Fibroblast of lung (primary cell): ENCODE measurements around the gene NCF4. TPM values are rescaled to one million over a fixed set of nuclear protein-coding genes. Genes with fewer than 3 reads are reported as not detected.

Experiments used
- DNase-seq, 2 donors: peaks; one replicate each; pipeline versions ENCODE4 v3.0.0 to v3.0.0-alpha.2; 2010; ENCODE audit warnings: low read depth in 2 of 2
- H2AFZ ChIP-seq: 2 replicates; pipeline ENCODE4 v1.5.1; 2012; ENCODE audit warnings: low read length, control low read depth, inconsistent platforms
- H3K27ac ChIP-seq: 2 replicates; pipeline ENCODE4 v1.5.1; 2011; ENCODE audit warnings: low read length, control low read depth; ENCODE audit not compliant: insufficient read depth
- H3K27me3 ChIP-seq: 2 replicates; pipeline ENCODE4 v1.5.1; 2011; ENCODE audit warnings: mild to moderate bottlenecking, low read length; ENCODE audit not compliant: control insufficient read depth, insufficient read depth
- H3K36me3 ChIP-seq: 2 replicates; pipeline ENCODE4 v1.5.1; 2011; ENCODE audit warnings: low read length; ENCODE audit not compliant: control insufficient read depth, insufficient read depth
- H3K4me1 ChIP-seq: 2 replicates; pipeline ENCODE4 v1.5.1; 2011; ENCODE audit warnings: low read length; ENCODE audit not compliant: control insufficient read depth, insufficient read depth; ENCODE audit errors: extremely low read depth
- H3K4me2 ChIP-seq: 2 replicates; pipeline ENCODE4 v1.5.1; 2011; ENCODE audit warnings: low read length, control low read depth; ENCODE audit not compliant: insufficient read depth; ENCODE audit errors: extremely low read depth
- H3K4me3 ChIP-seq, 4 experiments: fragments of 200-600 bp in 1 of 4; sonication (generic) in 1 of 4; replicated peaks in 1 of 4; 2 replicates each; pipeline ENCODE4 v1.5.1; 2011 to 2016; ENCODE audit warnings: low read length in 4 of 4, low read depth in 3 of 4, mild to moderate bottlenecking in 3 of 4, control low read depth in 2 of 4, inconsistent platforms in 1 of 4, mixed read lengths in 1 of 4; ENCODE audit not compliant: insufficient read depth in 1 of 4; ENCODE audit errors: control extremely low read depth in 1 of 4
- H3K79me2 ChIP-seq: 2 replicates; pipeline ENCODE4 v1.5.1; 2012; ENCODE audit warnings: mild to moderate bottlenecking, low read length, inconsistent platforms; ENCODE audit not compliant: control insufficient read depth, insufficient read depth
- H3K9ac ChIP-seq: 2 replicates; pipeline ENCODE4 v1.5.1; 2011; ENCODE audit warnings: mild to moderate bottlenecking, low read length, control low read depth; ENCODE audit not compliant: insufficient read depth
- H3K9me3 ChIP-seq: 2 replicates; pipeline ENCODE4 v1.5.1; 2012; ENCODE audit warnings: low read depth, low read length; ENCODE audit not compliant: control insufficient read depth, insufficient read depth
- H4K20me1 ChIP-seq: 2 replicates; pipeline ENCODE4 v1.5.1; 2011; ENCODE audit warnings: low read length; ENCODE audit not compliant: control insufficient read depth, insufficient read depth; ENCODE audit errors: extremely low read depth
- EZH2 ChIP-seq: IDR thresholded peaks from 2 replicates; pipeline ENCODE4 v1.5.1; 2012; ENCODE audit warnings: low read length, control low read depth, mild to moderate bottlenecking; ENCODE audit errors: missing control alignments
- polyA plus RNA-seq, 2 donors: library from polyadenylated mRNA; depleted of rRNA in 1 of 2; stranded (reverse) in 1 of 2; unstranded in 1 of 2; fragments of >200 nt; gene quantifications; 2 replicates each; pipeline ENCODE4 v1.2.1, GENCODE V29; 2011 to 2012; ENCODE audit warnings: missing spikeins in 1 of 2
- total RNA-seq: library from RNA; depleted of rRNA; stranded (reverse); fragments of >200 nt; gene quantifications from 2 replicates; pipeline ENCODE4 v1.2.1, GENCODE V29; 2014
- TF ChIP-seq, protein P1 (sequence below), 2 donors: IDR thresholded peaks in 1 of 2; conservative IDR thresholded peaks in 1 of 2; 1 replicate in 1 of 2; 2 replicates in 1 of 2; pipeline ENCODE4 v1.5.1; 2011 to 2012; ENCODE audit warnings: low read length in 2 of 2, control low read depth in 1 of 2, inconsistent platforms in 1 of 2, low read depth in 1 of 2, mild to moderate bottlenecking in 1 of 2

NCF4 gene
- total and polyA plus RNA-seq, 2 donors (not counting 1 experiment from before 2014, with no cell fraction given) = not detected

DNA sequence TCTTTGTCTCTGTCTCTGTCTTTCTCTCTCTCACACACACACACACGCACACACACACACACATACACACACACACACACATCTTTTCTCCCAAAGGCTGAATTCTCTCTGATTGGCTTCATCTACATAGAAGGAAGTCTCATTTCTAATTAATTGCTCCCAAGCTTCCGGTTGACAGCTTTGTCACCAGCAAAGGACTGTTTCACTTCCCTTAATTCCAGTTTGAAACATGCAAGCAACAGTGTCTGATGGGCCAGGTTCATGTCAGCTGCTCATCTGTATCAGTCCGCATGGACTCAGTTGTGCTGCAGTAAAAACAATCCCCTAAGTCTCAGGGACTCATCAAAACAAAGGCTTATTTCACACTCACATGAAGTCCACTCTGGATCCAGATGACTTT lies 27.7 kb upstream of the NCF4 start:
- Histone ChIP-seq H3K4me3 (no peak overlapping the region), H3K9ac (no peak overlapping the region), H3K27ac (no peak overlapping the region), H3K79me2 (no peaks in the 10 kb centered on the region), H4K20me1 (no peaks in the 10 kb centered on the region), H3K4me2 (no peak overlapping the region), H3K36me3 (no peaks in the 10 kb centered on the region), H3K27me3 (no peaks in the 10 kb centered on the region), H2AFZ (no peak overlapping the region), H3K4me1 (no peaks in the 10 kb centered on the region), H3K9me3 (no peaks in the 10 kb centered on the region)
- DNase-seq = no peak
- TF ChIP-seq, protein P1, sequence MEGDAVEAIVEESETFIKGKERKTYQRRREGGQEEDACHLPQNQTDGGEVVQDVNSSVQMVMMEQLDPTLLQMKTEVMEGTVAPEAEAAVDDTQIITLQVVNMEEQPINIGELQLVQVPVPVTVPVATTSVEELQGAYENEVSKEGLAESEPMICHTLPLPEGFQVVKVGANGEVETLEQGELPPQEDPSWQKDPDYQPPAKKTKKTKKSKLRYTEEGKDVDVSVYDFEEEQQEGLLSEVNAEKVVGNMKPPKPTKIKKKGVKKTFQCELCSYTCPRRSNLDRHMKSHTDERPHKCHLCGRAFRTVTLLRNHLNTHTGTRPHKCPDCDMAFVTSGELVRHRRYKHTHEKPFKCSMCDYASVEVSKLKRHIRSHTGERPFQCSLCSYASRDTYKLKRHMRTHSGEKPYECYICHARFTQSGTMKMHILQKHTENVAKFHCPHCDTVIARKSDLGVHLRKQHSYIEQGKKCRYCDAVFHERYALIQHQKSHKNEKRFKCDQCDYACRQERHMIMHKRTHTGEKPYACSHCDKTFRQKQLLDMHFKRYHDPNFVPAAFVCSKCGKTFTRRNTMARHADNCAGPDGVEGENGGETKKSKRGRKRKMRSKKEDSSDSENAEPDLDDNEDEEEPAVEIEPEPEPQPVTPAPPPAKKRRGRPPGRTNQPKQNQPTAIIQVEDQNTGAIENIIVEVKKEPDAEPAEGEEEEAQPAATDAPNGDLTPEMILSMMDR (conservative IDR thresholded peaks at IDR 0.05 in 1 of 2, IDR thresholded peaks at IDR 0.05 in 1 of 2; ENCODE audit: low read depth in 1 of 2, low read length in 2 of 2) = no peak
- no peak for TF ChIP-seq EZH2

DNA sequence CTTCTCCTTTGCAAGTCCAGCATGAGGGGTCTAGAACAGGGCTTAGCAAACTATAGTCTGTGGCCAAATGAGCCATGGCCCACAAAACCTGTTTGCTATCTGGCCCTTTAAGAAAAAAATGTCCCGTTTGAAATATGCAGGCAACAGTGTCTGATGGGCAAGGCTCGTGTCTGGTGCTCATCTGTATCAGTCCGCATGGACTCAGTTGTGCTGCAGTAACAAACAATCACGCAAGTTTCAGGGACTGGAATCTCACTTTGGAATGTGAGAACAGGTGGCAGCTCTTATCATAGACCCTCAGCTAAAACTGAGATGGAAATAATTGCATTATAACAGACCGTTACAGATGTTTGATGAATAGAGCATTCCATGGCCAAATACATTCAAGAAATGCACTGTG lies 24.9 kb upstream of the NCF4 start:
- H3K4me1 ChIP-seq = no peaks in the 10 kb centered on the region
- H3K36me3 ChIP-seq = no peaks in the 10 kb centered on the region
- no peak overlapping the region for H3K4me3 ChIP-seq
- H3K79me2 ChIP-seq = no peaks in the 10 kb centered on the region
- H3K9ac ChIP-seq = no peak overlapping the region
- H3K4me2 ChIP-seq = no peak overlapping the region
- H4K20me1 ChIP-seq = no peaks in the 10 kb centered on the region
- no peaks in the 10 kb centered on the region for H3K9me3 ChIP-seq
- DNase-seq = no peak
- H3K27ac ChIP-seq = no peak overlapping the region
- H3K27me3 ChIP-seq = no peaks in the 10 kb centered on the region
- no peak for TF ChIP-seq EZH2
- TF ChIP-seq, protein P1 (conservative IDR thresholded peaks at IDR 0.05 in 1 of 2, IDR thresholded peaks at IDR 0.05 in 1 of 2; ENCODE audit: low read depth in 1 of 2, low read length in 2 of 2) = no peak
- no peak overlapping the region for H2AFZ ChIP-seq

DNA sequence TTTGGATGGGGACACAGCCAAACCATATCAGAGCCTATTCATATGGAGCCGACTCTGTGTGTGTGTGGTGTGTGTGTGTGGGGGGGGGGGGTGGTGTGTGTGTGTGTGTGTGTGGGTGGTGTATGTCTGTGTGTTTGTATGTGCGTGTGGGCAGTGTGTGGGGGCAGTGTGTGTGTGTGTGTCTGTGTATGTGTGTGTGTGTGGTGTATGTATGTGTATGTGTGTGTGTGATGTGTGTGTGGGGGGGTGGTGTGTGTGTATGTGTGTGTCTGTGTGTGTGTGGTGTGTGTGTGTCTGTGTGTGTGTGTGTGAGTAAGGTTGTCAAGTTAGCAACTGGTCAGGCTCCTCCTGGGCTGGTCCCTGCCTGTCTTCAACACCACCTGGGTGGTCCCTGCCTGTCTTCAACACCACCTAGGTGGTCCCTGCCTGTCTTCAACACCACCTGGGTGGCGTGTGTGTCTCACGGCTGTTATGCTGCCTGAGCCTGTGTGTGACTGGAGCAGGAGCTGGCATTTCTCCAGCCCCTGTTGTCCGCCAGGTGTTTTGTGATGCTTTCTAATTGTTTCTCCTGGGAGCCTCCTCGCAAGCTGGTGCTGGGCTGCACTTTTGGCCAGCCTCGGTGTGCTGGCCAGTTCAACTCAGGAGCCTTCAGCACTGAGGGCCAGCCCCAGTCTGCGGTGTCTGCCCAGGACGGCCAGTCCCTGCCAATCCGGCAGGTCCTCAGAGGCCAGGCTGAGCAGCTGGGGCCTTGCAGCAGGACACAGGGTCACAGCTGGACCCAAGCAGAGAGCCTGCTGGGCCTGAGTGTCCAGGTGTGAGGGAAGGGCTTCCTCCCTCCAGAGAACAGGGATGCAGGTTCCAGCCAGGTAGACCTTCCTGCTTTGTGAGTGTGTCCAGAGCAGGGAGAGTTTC lies 22.4 kb upstream of the NCF4 start:
- no peak overlapping the region for H3K27ac ChIP-seq
- no peaks in the 10 kb centered on the region for H3K27me3 ChIP-seq
- no peaks in the 10 kb centered on the region for H3K36me3 ChIP-seq
- no peak for DNase-seq
- no peaks in the 10 kb centered on the region for H3K79me2 ChIP-seq
- no peaks in the 10 kb centered on the region for H4K20me1 ChIP-seq
- TF ChIP-seq, protein P1 (conservative IDR thresholded peaks at IDR 0.05 in 1 of 2, IDR thresholded peaks at IDR 0.05 in 1 of 2; ENCODE audit: low read depth in 1 of 2, low read length in 2 of 2) = no peak
- TF ChIP-seq EZH2 = no peak
- no peaks in the 10 kb centered on the region for H3K4me1 ChIP-seq
- no peaks in the 10 kb centered on the region for H3K9me3 ChIP-seq
- H3K9ac ChIP-seq = no peak overlapping the region
- no peak overlapping the region for H3K4me3 ChIP-seq
- H2AFZ ChIP-seq = no peak overlapping the region
- no peak overlapping the region for H3K4me2 ChIP-seq
